Measurements from ENCODE around the gene CHURC1.

DNA sequence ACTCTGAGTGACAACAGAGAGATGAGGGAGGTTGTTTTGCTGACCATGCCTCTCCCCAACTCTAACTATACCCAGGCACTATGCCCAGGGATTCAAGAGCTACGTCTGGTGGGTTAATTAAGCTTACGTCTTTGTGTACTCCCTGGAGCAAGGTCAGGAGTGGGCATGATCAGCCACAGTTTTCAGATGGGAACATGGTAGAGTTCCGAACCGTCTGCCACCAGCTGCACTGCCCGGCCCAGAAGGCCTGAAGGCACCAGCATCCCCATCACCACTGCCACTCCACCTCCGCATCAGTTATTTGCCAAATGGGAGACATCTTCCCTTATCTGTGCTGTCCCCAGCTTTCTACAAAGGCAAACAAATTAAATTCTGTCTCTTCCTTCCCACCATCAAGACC, 39.4 kb downstream of the CHURC1 start:
- TF ChIP-seq POLR2A (IDR thresholded peaks at IDR 0.05) = no peak
- TF ChIP-seq, protein P1, sequence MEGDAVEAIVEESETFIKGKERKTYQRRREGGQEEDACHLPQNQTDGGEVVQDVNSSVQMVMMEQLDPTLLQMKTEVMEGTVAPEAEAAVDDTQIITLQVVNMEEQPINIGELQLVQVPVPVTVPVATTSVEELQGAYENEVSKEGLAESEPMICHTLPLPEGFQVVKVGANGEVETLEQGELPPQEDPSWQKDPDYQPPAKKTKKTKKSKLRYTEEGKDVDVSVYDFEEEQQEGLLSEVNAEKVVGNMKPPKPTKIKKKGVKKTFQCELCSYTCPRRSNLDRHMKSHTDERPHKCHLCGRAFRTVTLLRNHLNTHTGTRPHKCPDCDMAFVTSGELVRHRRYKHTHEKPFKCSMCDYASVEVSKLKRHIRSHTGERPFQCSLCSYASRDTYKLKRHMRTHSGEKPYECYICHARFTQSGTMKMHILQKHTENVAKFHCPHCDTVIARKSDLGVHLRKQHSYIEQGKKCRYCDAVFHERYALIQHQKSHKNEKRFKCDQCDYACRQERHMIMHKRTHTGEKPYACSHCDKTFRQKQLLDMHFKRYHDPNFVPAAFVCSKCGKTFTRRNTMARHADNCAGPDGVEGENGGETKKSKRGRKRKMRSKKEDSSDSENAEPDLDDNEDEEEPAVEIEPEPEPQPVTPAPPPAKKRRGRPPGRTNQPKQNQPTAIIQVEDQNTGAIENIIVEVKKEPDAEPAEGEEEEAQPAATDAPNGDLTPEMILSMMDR (IDR thresholded peaks at IDR 0.05) = no peak

All from uterus (tissue), 2 donors.